Amygdala (tissue), 56 donors: ENCODE measurements around the gene SELENOO.

ENCODE experiments used
- DNase-seq, 56 donors: peaks; one replicate each; lab custom pipeline; 2025; lab: John Stamatoyannopoulos, UW

The SELENOO gene

GRCh38 chr22:50260801-50261614 lies 60.2 kb downstream of the SELENOO start:
- DNase-seq: peak in 26 of 56 donors; percentile 15 to 72 (median 42)

- DNase-seq: peak in 6 of 56 donors; percentile 5 to 55 (median 31)
Measured at GRCh38 chr22:50261615-50262459, 61.0 kb downstream of the SELENOO start, which contains the start of gene MAPK12. Gene MAPK12 (minus strand): TSS chr22:50261683. CDS start chr22:50261509, 174 bp downstream.

- no peak for DNase-seq
Measured at GRCh38 chr22:50262460-50262911, 61.7 kb downstream of the SELENOO start.

DNA sequence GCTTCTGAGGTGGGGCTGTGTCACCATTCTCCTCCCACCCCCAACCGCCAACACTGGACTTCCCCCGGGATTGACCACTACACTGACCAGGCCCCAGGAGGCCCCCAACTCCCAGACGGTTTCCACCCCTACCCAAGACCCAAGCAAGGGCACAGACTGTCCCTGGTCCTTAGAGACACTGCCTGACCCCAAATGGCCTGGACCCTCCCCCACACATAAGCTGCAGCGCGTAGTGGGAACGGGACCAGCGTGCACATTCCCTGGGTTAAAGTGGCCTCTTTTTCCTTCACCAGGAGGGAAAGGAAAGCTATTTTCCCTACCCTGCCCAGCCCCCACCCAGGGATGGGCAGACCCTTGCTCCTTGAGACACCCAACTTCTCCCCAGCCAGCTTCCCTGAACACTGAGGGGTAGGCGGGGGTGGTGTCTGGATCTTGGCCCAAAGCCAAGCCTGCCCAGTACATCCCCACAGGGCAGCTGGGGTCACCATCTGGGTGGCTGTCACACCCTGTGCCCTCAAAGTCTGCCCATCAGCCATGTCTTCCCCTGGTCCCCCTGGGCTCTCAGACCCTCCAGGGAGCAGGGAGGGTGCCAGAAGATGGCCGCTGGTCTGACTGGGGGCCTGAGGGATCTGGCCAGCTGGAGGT lies 62.3 kb downstream of the SELENOO start:
- no peak for DNase-seq

- peak in 13 of 56 donors; percentile 6 to 75 (median 41) for DNase-seq
Measured at GRCh38 chr22:50264104-50264745, 63.4 kb downstream of the SELENOO start.

- no peak for DNase-seq
Measured at GRCh38 chr22:50264946-50265669, 64.3 kb downstream of the SELENOO start.

DNA sequence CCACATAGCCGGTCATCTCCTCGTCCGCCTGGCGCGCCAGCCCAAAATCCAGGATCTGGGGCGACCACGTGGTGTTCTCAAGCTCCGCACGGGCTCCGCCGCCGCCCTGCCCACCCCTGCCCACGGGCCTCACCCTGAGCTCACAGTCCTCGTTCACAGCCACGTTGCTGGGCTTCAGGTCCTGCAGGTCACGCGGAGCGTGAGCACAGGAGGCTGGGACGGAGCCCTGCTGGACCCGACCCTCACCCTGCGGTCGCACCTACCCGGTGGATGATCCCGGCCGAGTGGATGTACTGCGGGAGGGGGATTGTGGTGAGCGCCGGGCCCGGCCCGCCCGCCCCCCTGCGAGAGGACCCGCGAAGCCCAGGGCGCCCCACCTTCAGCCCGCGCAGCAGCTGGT lies 66.2 kb downstream of the SELENOO start:
- DNase-seq: no peak
